Upper lobe of right lung (tissue), 1 donor: Measurements from ENCODE around the gene HTT. TPM values are rescaled to one million over a fixed set of nuclear protein-coding genes. Genes with fewer than 3 reads are reported as not detected.
"Not testable (repeated sequence)": the region's sequence is repeated elsewhere in the genome, so short reads cannot be mapped to it uniquely, and the experiment has no call there.

Experiments
- ATAC-seq: fragments of 200-7000 bp; cut with Tn5 transposase; one replicate; pipeline ENCODE4 v1.9.1; 2020; ENCODE audit warnings: mild to moderate bottlenecking, moderate library complexity
- DNase-seq: peaks from one replicate; pipeline ENCODE4 v3.0.0-alpha.2; 2020
- H3K27ac ChIP-seq: fragments of 200-600 bp; one replicate; pipeline ENCODE4 v1.8.0; 2022
- H3K27me3 ChIP-seq: fragments of 200-600 bp; one replicate; pipeline ENCODE4 v1.8.0; 2022; ENCODE audit warnings: mild to moderate bottlenecking
- H3K36me3 ChIP-seq: fragments of 200-600 bp; one replicate; pipeline ENCODE4 v1.8.0; 2022
- H3K4me1 ChIP-seq: fragments of 200-600 bp; one replicate; pipeline ENCODE4 v1.8.0; 2022
- H3K4me3 ChIP-seq: fragments of 200-600 bp; one replicate; pipeline ENCODE4 v1.8.0; 2022; ENCODE audit warnings: mild to moderate bottlenecking
- H3K9me3 ChIP-seq: fragments of 200-600 bp; one replicate; pipeline ENCODE4 v1.8.0; 2022
- CTCF ChIP-seq: fragments of 200-600 bp; IDR thresholded peaks from one replicate; pipeline ENCODE4 v1.8.0; 2022; ENCODE audit warnings: antibody characterized with exemption
- intact Hi-C: fragments of 100-400 bp; cut with DNase I; formaldehyde crosslinking; loops from one replicate; pipeline ENCODE4 v1.11.0; 2022
- total RNA-seq: library from RNA; stranded (reverse); fragmentation: NEBNext Ultra II Directional; extraction: Animal tissue kit (Norgen Biotek cat#: 25700); gene quantifications from one replicate; pipeline ENCODE4 v1.2.1, GENCODE V29; 2021
- donor health status: DM: no; HTN: yes; CAD: no; lungs with severe emphysema.

The HTT gene
- total RNA-seq, 1 donor from 2014 or later = 73.6 TPM

GRCh38 chr4:3137908-3138307 is 63.4 kb downstream of the HTT start:
- ATAC-seq (no peak), DNase-seq (no peak)
- intact Hi-C loops = no loop called here
- peaks cover 7% of the 10 kb centered on the region for H3K4me1 ChIP-seq
- no peak for TF ChIP-seq CTCF
- peaks cover 94% of the 10 kb centered on the region for H3K36me3 ChIP-seq
- no peak overlapping the region for H3K27ac ChIP-seq
- no peaks in the 10 kb centered on the region for H3K27me3 ChIP-seq
- no peaks in the 10 kb centered on the region for H3K9me3 ChIP-seq
- no peak overlapping the region for H3K4me3 ChIP-seq

GRCh38 chr4:3145234-3145924 is 70.9 kb downstream of the HTT start:
- no peak for ATAC-seq
- intact Hi-C loops = no loop called here
- H3K4me3 ChIP-seq = no peak overlapping the region
- DNase-seq = no peak
- H3K36me3 ChIP-seq = peaks cover 76% of the 10 kb centered on the region
- H3K27ac ChIP-seq = no peak overlapping the region
- TF ChIP-seq CTCF = no peak
- no peaks in the 10 kb centered on the region for H3K9me3 ChIP-seq
- H3K4me1 ChIP-seq = no peaks in the 10 kb centered on the region
- no peaks in the 10 kb centered on the region for H3K27me3 ChIP-seq

- Histone ChIP-seq H3K27me3 (no peaks in the 10 kb centered on the region), H3K4me1 (no peaks in the 10 kb centered on the region), H3K27ac (no peak overlapping the region), H3K4me3 (no peak overlapping the region), H3K36me3 (peaks cover 84% of the 10 kb centered on the region), H3K9me3 (no peaks in the 10 kb centered on the region)
- no peak for TF ChIP-seq CTCF
- no peak for ATAC-seq
- intact Hi-C loops = no loop called here
- DNase-seq = no peak
Measured at GRCh38 chr4:3148926-3149325, 74.4 kb downstream of the HTT start.

- H3K9me3 ChIP-seq, H3K4me3 ChIP-seq, intact Hi-C loops, H3K27ac ChIP-seq, H3K27me3 ChIP-seq, DNase-seq, ATAC-seq, H3K4me1 ChIP-seq: not testable (repeated sequence)
- peaks cover 97% of the 10 kb centered on the region for H3K36me3 ChIP-seq
Measured at GRCh38 chr4:3151238-3151637, 76.8 kb downstream of the HTT start.

- ATAC-seq (no peak), DNase-seq (no peak)
- TF ChIP-seq CTCF = no peak
- Histone ChIP-seq H3K4me1 (no peaks in the 10 kb centered on the region), H3K9me3 (no peaks in the 10 kb centered on the region), H3K27me3 (no peaks in the 10 kb centered on the region), H3K36me3 (peaks cover 95% of the 10 kb centered on the region), H3K4me3 (no peak overlapping the region), H3K27ac (no peak overlapping the region)
- intact Hi-C loops = no loop called here
Measured at GRCh38 chr4:3157366-3157765, 82.9 kb downstream of the HTT start.

- ATAC-seq (no peak), DNase-seq (no peak)
- intact Hi-C loops = no loop called here
- H3K4me3 ChIP-seq = no peak overlapping the region
- peaks cover 86% of the 10 kb centered on the region for H3K36me3 ChIP-seq
- H3K27me3 ChIP-seq = no peaks in the 10 kb centered on the region
- no peaks in the 10 kb centered on the region for H3K4me1 ChIP-seq
- H3K27ac ChIP-seq = no peak overlapping the region
- no peaks in the 10 kb centered on the region for H3K9me3 ChIP-seq
- TF ChIP-seq CTCF = no peak
Measured at GRCh38 chr4:3158841-3159240, 84.4 kb downstream of the HTT start.
